ENCODE measurements around the gene PIGT.

DNA sequence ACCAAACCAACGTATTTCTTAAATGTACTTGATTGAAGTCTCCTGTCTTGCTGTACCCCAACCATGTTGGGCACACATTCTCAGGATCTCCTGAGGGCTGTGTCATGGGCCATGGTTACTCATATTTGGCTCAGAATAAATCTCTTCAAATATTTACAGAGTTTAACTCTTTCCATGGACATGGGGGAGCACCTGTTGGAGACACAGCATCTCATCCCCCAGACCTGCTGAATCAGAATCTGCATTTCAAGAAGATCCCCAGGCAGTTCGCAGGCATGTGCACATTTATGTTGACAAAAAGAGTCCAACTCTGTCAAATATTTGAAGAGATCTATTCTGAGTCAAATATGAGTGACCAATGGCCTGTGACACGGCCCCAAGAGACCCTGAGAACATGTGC is 24.5 kb downstream of the PIGT start:
- TF ChIP-seq, protein P1, sequence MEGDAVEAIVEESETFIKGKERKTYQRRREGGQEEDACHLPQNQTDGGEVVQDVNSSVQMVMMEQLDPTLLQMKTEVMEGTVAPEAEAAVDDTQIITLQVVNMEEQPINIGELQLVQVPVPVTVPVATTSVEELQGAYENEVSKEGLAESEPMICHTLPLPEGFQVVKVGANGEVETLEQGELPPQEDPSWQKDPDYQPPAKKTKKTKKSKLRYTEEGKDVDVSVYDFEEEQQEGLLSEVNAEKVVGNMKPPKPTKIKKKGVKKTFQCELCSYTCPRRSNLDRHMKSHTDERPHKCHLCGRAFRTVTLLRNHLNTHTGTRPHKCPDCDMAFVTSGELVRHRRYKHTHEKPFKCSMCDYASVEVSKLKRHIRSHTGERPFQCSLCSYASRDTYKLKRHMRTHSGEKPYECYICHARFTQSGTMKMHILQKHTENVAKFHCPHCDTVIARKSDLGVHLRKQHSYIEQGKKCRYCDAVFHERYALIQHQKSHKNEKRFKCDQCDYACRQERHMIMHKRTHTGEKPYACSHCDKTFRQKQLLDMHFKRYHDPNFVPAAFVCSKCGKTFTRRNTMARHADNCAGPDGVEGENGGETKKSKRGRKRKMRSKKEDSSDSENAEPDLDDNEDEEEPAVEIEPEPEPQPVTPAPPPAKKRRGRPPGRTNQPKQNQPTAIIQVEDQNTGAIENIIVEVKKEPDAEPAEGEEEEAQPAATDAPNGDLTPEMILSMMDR (IDR thresholded peaks at IDR 0.05), result no peak
- TF ChIP-seq EP300 (IDR thresholded peaks at IDR 0.05), result no peak
- no peak for TF ChIP-seq POLR2A (IDR thresholded peaks at IDR 0.05)
